Head of caudate nucleus (tissue), 42 donors: Measurements from ENCODE around the gene ZBTB45.
A peak's percentile ranks its signal among the peaks of the same experiment; 100 is the strongest.

Experiments
- DNase-seq, 42 donors: peaks; one replicate each; pipeline versions ENCODE4 v3.0.0 to v3.0.0-alpha.2; 2020 to 2021; ENCODE audit warnings: mixed read lengths in 7 of 42
- intact Hi-C: fragments of 100-400 bp; cut with DNase I; formaldehyde crosslinking; loops from one replicate; pipeline ENCODE4 v1.15.0; 2022

The ZBTB45 gene

DNA sequence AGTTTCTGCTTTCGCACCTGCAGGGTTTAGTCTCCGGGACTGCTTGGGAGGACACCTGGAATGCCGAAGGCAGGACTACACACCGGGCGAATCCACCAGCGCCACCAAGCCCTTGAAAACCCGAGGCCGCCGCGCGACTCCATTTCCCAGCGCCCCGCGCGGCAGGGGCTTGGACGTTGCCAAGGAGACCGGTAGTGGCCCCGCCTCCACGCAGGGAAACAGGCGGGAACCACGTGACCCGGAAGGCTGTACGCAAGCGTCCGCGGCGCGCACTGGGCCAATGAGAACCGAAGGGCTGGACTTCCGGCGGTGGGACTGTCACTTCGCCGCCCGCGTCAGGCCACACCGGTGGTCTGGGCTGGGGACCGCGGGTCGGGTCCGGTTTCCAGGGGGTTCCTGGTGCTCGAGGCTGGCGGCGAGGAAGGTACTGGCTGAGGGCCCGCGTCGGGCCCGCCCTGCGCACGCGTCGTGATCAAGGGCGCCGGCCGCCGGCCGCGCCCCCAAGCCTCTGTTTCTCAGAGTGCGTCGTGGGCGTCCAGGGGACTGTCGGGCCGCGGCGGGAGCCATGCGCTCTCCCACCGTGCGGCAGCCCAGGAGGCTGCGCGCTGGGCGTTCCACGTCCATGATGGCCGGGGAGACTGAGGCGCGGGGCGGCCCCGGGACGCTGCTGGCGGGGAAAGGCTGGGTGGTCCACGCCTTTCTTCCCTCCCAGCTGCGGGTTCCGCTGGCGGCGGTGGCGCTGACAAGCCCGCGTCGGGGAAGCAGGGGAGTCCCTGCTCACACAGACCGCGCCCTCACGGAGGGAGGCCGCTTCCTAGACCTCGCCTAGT, 52.6 kb downstream of the ZBTB45 start, which contains the start of gene ZNF324:
ZNF324 (plus strand) TSS at position 321 of the 830 bp plus-strand sequence. CDS start 2,106 bp downstream, outside the sequence.
- intact Hi-C loops = no loop called here
- DNase-seq = peak; percentile 97 to 100 (median 99)

DNA sequence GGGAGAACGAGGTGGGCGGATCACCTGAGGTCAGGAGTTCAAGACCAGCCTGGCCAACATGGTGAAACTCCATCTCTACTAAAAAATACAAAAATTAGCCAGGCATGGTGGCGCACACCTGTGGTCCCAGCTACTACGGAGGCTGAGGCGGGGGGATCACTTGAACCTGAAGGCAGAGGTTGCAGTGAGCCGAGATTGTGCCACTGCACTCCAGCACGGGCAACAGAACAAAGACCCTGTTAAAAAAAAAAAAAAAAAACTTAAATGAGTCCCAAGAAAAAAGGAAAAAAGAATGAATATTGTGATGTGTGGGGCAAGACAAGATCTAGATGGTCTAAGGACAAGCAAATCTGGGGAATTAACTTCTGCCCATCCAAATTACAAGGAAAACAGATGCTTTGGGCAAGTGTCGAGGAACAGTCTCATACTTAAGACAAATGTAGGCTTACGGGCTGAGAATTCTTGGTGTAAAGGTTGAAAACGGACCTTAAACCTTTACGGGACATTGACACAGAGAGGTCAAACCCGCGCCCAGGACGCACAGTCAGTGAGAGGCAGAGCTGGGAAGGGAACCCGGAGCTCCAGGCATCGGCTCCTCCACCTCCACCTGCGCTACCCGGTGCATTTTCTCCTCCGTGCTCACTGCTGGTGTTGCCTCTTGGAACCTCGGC, 53.4 kb downstream of the ZBTB45 start:
- intact Hi-C loops = no loop called here
- no peak for DNase-seq
